Activated T-cell treated with anti-CD3 and anti-CD28 coated beads, Interleukin-2, amount 50 U/mL, for 1 hour (primary cell): Measurements from ENCODE around the gene FXYD2.

Experiments
- DNase-seq: peaks from one replicate; pipeline ENCODE4 v3.0.0-alpha.2; 2020

The FXYD2 gene

DNA sequence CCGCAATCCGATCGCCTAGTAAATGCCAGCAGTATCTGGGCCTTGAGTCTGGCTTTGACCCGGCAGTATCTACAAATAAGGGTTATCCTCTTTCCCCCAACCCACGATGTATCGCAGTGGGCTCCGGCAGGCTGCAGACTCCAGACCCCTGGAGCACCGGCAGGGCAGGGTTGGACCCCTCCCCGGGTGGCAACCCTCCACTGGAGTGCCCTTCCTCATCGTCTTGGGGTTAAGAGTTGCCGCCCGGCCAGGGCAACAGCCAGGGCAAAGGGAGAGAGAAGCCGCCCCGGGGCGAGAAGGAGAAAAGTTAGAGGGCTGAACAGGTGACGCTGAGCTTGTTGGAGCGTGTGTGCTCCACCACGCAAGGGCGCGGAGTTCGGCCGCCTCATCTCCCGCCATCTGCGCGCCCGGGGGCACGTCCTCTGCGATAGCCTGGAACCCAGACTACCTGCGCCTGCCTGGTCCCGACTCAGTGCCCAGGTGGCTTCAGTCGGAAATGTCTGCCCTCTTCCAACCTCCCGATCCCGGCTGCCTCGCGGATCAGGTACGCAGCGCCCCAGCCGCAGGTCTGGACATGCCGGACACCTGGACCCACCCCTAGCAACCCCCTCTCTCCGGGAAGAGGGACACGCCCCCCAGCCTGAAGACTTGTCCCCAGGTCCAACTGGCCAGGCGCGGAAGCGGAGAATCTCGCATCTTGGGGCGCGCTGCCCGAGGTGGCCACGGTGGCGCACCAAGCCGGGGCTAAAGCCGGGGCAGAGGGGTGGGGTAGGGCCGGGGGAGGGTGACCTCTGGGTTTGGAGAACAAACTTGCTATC, 28.7 kb downstream of the FXYD2 start:
- DNase-seq, result peak; percentile 23

DNA sequence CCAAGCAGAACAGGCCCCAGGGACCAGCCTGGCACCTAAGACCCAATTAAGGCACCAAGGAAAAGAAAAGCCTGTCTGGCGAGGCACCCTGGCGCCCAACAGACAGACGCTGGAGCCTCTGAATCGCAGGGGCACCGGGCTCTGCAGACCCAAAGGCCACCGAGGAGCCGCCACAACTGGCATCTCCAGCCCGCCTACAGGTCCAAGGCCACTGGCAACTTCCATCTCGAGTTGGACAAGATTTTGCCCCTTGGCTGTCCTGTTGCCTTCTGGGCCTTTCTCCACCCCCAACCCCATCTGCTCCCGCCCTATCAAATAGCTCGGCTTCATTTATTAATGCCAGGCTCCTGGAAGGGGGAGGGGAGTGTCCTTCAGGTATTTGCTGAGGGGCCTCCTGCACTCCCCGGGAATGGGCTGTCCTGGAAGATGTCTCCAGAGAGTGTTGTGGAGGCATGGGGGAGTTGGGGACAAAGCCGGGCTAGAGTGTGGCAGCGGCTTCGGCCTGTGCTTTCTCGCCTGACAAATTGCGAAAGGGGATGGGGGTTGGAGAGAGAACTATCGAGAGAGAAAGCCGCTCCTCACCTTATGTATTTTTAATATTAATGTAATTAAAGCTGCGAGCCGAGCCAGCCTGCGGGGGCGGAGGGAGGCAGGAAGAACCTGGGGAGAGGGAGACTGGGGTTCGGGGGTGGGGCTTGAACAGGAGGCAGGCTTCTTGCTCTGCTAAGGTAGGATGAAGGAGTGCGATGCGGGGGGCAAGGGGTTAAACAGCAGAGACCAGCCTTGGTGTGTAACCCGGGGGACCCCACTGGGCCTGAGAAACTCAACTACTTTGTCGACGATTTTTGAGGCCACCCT, 29.5 kb downstream of the FXYD2 start:
- no peak for DNase-seq

DNA sequence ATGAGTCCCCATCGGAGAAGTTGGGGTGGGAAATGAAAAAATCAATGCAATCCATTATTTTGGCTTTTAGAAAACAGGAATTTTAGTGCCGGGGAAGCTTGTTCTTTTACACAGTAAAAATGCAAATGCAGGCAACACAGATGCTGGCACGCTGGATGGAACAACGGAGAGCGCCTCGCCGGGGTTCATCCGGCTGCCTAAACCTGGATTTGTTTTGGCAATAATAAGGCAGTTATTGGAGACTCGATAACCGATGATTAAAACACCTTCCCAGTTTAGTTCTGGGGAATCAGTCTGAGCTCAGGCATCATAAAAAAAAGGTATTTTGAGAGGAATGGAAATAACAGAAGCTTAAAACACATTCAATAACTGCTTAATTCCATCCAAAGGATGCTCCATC, 30.4 kb downstream of the FXYD2 start:
- DNase-seq, result no peak

DNA sequence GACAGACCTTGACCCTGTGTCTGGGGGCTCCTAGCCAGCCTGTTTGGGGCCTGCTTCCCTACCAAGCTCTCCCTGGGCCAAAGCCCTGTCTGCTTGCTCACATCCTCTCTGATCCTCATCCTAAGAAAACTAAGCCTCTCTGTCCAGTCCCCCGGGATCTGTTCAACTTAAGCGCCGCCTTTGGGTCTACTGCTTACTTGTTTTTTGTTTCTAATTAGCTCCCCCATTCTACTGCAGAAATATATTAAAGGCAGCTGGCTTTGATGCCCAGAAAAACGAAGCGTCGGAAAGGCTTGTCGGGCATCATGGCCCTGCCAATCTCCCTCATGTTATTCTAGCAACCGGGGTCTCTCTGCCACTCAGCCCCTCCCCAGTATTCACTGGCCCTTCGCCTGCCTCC, 31.0 kb downstream of the FXYD2 start:
- DNase-seq, result no peak

DNA sequence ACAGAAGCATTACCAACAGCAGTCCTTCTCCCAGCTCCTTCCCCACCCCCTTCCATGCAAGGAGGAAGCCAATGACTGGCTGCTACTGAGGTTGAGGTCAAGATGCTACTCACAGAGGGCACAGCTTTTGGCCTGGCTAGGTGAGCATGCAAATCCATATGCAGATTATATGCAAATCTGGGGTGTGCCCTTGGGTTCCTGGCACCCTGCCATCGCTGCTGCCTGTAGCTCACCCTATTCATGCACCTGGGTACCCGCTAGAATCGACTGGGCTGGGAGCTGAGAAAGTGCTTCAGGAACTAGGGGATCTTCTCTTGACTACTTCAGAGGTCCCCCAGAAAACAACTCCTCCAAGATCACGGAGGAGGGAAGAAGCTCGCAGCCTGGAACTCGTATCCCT, 31.6 kb downstream of the FXYD2 start:
- DNase-seq, result no peak

DNA sequence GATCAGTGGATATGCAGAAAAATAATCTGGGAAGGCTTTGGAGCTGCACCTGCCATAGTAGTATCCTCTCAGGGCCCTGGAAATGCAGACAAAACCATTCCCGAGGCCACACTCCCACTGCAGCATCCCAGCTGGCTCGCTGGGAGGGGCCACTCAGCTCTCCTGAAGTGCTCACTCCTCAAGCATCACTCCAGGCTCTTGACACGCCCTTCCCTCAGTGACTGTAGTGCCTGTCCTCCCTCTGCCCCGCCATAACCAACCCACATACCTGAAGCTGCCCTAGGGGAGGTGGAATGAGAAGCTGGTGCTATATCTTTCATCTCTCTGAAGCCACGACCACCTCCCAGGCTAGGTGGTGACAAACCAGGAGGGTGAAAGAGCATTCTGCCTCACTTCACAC, 32.3 kb downstream of the FXYD2 start:
- DNase-seq, result no peak

DNA sequence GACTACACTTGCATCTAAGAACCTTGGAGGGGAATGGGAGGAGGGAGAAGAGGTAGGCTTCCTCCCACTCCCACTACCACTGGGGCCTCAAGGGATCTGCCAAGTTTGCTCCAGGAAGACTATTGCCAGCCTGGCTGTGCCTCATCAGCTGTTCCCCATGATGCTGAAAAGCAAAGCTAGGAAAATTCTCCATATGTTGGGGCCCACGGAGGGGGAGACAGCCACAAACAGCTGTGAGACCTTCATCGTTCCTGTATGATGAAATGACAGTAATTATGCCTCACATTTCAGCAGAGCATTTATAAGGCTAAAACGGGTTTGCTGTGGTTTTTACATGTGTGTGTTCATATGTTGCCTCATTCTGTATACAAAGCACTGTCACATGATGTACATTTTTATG, 34.3 kb downstream of the FXYD2 start:
- no peak for DNase-seq

DNA sequence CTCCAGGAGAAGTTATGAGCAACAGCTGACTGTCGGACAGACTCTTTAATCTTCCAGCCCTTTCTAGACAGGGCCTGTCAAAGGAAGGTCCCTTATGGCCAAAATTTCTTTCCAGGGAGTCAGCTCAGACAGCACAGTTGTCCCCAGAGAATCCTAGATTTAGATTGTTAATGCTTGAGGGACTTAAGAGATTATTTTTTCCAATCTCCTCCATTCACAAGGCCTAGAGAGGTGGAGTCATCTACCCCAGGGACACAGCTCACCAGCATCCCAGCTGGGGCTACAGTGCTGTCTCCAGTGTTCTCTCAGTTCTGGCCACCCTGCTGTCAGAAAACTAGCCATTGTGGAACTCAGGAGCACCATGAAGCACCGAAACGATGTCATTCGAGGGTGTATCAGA, 35.3 kb downstream of the FXYD2 start:
- DNase-seq, result no peak

DNA sequence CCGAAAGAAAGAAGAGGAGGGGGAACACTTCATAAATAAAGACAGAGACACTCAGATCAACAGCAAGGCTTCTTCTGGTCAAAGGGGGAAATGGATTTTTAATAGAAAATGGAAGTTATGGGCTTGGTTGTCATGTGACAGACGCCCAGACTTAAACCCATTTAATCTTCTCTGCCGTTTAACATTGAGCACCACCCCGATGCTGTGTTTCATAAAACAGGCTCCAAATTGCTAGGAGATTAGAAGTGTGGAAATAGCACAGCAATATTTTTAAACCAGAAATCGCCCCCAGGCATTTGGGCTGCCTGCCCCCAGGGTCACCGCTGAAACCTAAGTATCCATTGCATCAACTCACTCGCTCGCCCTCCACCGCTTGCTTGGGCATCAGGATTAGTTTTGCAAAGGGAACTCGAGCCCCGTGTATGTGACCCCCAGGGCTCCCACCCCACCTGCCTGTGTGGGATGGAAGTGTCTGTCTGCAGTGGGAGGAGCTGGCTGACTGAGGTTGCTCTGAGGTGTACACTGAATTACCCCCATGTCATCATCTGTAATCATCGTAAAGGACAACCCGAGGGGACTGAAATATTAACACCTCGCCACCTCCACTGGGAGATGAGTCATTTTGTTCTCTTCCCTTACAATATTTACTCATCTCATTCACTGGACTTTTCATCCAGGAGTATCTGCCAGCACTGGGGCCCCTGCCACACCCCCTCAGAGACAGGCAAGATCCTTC, 38.2 kb downstream of the FXYD2 start:
- no peak for DNase-seq

DNA sequence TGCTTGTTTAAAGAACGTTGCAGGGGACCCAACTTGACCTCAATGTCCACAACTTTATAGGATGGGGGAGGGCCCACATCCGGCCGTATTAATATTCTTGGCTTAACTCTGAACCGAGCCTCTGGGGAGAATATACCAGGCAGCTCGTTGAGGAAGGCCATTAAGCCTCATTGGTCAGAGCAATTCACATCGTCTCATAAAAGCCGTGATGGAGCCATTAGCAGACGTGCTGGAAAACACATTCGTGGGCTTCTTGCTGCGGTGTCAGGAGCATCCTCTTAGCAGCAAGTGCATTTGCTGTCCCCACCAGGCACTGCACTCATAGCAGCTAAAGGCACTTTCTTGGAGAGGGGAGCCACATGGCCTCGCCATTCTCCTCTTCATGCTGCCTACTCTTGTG, 42.4 kb downstream of the FXYD2 start:
- no peak for DNase-seq

DNA sequence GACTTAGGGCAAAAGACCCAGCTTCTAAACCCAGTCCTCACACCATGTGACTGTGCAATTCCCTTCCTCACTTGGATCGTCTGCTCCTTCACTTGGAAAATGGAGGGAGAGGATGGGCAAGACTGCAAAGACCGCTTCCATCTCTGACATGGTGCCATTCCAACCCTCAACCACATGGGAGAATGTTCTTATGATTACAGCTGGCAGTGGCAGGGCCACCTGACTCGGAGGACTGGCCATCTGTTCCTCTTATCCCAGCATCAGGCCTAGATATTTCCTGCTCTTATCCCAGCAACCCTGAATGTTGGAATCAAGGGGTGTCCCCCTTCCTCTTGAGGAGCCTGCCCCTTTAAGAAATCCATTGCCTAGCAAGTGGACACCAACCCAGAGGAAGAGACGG, 42.9 kb downstream of the FXYD2 start:
- DNase-seq, result no peak

DNA sequence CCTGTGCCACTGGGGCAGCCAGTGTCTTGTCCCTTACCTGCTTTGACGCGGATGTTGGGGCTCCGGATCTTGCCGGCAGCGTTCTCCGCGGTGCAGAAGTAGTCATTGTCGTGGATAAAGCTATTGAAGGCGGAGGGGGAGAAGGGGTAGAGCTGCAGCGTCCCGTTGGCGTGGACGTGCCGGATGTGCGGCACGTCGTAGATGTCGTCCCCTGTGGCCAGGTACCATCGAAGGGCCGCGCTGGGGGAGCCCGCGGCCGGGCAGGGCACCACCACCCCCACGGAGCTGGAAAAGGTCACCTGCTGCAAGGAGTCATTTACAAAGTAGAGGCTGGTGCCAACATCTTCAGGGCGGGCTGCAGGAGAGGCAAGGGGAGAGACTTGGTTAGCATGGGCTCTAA, 44.1 kb downstream of the FXYD2 start:
- no peak for DNase-seq

DNA sequence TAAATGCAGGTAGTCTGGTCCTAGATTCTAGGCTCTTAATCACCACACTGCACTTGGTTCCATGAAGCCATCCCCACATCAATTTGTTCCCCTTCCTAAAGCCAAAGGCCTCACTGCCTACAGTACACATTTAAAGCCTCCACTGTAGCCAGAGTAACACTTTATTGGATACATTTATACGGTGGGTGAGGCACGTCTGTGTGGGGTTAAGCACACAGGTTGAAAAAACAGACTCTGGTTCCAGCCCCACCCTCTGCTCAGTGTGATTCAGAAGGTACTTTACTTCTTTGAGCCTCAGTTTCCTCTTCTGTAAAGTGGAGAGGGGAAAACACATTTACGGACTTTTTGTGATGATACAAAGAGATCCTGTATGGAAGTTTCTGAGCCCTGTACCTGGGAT, 50.0 kb downstream of the FXYD2 start:
- no peak for DNase-seq

DNA sequence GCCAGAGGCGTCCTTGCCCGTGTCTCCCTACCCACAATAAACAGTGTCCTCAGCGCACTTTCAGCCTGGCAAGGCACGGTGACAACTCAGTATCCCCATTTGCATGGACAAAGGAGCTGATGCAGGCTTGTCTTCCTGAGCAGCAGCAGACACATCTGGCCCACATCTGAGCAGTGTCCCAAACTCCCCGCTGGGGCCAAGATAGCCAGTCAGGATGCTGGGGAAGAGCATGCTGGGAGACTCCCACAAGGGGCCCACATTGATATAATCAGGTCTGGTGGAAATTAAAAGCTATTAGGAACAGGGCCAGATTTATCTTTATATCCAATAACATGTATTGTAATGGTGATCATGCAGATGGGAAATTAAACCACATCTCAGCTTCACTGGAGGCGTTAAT, 52.2 kb downstream of the FXYD2 start:
- no peak for DNase-seq

DNA sequence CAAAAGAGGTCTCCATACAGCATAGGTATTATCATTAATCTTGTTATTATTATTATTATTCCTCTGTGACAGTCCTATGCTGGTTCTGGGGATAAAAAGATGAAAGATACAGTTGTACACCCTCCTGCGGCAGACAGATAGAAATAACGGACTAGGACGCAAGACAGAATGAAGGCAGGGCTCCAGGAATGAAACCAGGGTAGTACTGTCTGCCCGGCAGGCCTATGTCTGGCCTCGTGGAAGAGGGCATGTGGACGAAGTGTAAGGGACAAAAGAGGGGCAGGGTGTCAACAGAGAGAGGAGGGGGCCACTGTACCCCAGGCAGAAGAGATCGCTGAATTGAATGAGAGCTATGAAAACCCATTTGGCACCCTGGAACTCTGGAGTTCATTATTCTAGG, 52.7 kb downstream of the FXYD2 start:
- DNase-seq, result no peak

DNA sequence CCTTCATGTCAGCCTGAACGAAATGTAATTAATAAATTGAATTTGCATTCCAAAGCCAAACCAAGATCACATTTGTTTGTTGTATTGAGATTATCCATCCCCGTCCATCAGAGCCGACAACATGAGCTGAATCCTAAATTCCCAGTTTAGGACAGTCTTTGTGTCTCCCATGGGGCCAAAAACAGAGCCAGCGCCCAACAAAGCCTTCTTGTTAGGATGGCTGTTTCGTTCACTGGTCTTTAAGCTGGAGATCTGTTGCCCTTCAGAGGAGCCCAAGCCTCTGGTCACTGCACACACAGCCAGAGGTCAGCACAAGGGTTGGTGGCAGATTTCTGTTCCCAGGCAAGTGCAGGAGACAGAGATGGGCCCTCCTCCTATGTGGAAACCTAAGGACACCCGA, 53.3 kb downstream of the FXYD2 start:
- DNase-seq, result no peak

DNA sequence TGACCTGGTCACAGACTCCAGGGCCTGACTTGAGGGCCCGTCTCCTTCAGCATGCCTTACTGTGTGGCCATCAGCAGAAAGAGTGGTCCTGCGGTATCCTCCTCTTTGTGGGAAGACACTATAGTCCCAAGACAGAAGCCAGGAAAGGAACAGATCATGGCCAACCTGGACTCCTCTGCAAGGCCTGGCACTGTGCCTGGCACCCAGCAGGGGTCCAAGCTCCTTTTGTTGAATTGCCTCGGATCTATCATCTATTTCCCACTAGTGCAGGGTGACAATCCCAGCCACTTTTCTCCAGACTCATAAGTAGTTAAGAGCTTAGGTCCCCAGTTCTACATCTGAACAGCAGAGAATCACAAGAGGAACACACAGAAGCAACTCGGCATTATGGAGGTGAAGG, 54.5 kb downstream of the FXYD2 start:
- no peak for DNase-seq
